NT2/D1 (cell line): Measurements from ENCODE around the gene HLA-DQB2.

Experiments used
- DNase-seq: peaks from one replicate; pipeline ENCODE4 v3.0.0-alpha.2; 2011; ENCODE audit warnings: low read depth, low spot score
- H3K27me3 ChIP-seq: 2 replicates; pipeline ENCODE4 v1.6.0; 2011; ENCODE audit warnings: mild to moderate bottlenecking; ENCODE audit not compliant: insufficient read length, insufficient read depth
- H3K36me3 ChIP-seq: 2 replicates; pipeline ENCODE4 v1.6.1; 2011; ENCODE audit warnings: mild to moderate bottlenecking, low read length, mixed read lengths; ENCODE audit not compliant: insufficient read depth, insufficient read length
- H3K4me1 ChIP-seq: 2 replicates; pipeline ENCODE4 v1.5.1; 2011; ENCODE audit not compliant: insufficient read depth, insufficient read length
- H3K4me3 ChIP-seq: 2 replicates; pipeline ENCODE4 v1.5.1; 2011; ENCODE audit warnings: low read depth; ENCODE audit not compliant: insufficient read length
- H3K9ac ChIP-seq: 2 replicates; pipeline ENCODE4 v1.6.0; 2011; ENCODE audit warnings: low read depth; ENCODE audit not compliant: insufficient read length
- H3K9me3 ChIP-seq: 2 replicates; pipeline ENCODE4 v1.5.1; 2011; ENCODE audit warnings: mild to moderate bottlenecking, low read length; ENCODE audit not compliant: insufficient read depth
- SUZ12 ChIP-seq: IDR thresholded peaks from 2 replicates; pipeline ENCODE4 v1.6.1; 2011; ENCODE audit not compliant: insufficient read length, insufficient read depth; ENCODE audit errors: extremely low read depth
- YY1 ChIP-seq: IDR thresholded peaks from 2 replicates; pipeline ENCODE4 v1.6.1; 2011; ENCODE audit not compliant: insufficient read length, insufficient read depth
- ZNF274 ChIP-seq: IDR thresholded peaks from 2 replicates; pipeline ENCODE4 v1.6.1; 2011; ENCODE audit warnings: mild to moderate bottlenecking, low read depth, low read length

The HLA-DQB2 gene

GRCh38 chr6:32744776-32745175, 18.6 kb downstream of the HLA-DQB2 start:
- no peak for DNase-seq
- TF ChIP-seq ZNF274 (no peak), YY1 (no peak), SUZ12 (no peak)
- no peaks in the 10 kb centered on the region for H3K4me1 ChIP-seq
- H3K9ac ChIP-seq: no peak overlapping the region
- no peaks in the 10 kb centered on the region for H3K9me3 ChIP-seq
- no peak overlapping the region for H3K4me3 ChIP-seq
- no peaks in the 10 kb centered on the region for H3K27me3 ChIP-seq
- no peaks in the 10 kb centered on the region for H3K36me3 ChIP-seq

GRCh38 chr6:32742374-32742773, 21.0 kb downstream of the HLA-DQB2 start:
- Histone ChIP-seq H3K9ac (no peak overlapping the region), H3K36me3 (no peaks in the 10 kb centered on the region), H3K4me1 (no peaks in the 10 kb centered on the region), H3K9me3 (no peaks in the 10 kb centered on the region), H3K27me3 (no peaks in the 10 kb centered on the region), H3K4me3 (no peak overlapping the region)
- TF ChIP-seq ZNF274 (no peak), YY1 (no peak), SUZ12 (no peak)
- no peak for DNase-seq

- Histone ChIP-seq H3K36me3 (no peaks in the 10 kb centered on the region), H3K4me3 (no peak within 1 kb of the TSS), H3K9ac (no peak within 1 kb of the TSS), H3K9me3 (no peaks in the 10 kb centered on the region), H3K4me1 (no peaks in the 10 kb centered on the region), H3K27me3 (no peaks in the 10 kb centered on the region)
- DNase-seq: no peak
- no peak for TF ChIP-seq ZNF274
- TF ChIP-seq SUZ12: no peak
Measured at GRCh38 chr6:32741031-32741960, 22.0 kb downstream of the HLA-DQB2 start, which contains the start of gene HLA-DQA2. Gene HLA-DQA2, plus strand, starts transcription at chr6:32741391. Its CDS starts 53 bp downstream, at chr6:32741444.

GRCh38 chr6:32738126-32738525, 25.2 kb downstream of the HLA-DQB2 start:
- Histone ChIP-seq H3K27me3 (no peaks in the 10 kb centered on the region), H3K36me3 (no peaks in the 10 kb centered on the region), H3K9me3 (no peaks in the 10 kb centered on the region), H3K4me1 (no peaks in the 10 kb centered on the region), H3K9ac (no peak overlapping the region), H3K4me3 (no peak overlapping the region)
- TF ChIP-seq ZNF274 (no peak), SUZ12 (no peak), YY1 (no peak)
- no peak for DNase-seq

- Histone ChIP-seq H3K27me3 (no peaks in the 10 kb centered on the region), H3K36me3 (no peaks in the 10 kb centered on the region)
- TF ChIP-seq ZNF274: no peak
- TF ChIP-seq SUZ12: no peak
- TF ChIP-seq YY1: no peak
Measured at GRCh38 chr6:32718879-32719278, 44.5 kb downstream of the HLA-DQB2 start.

GRCh38 chr6:32716396-32716795, 46.9 kb downstream of the HLA-DQB2 start:
- H3K9me3 ChIP-seq: no peaks in the 10 kb centered on the region
- H3K27me3 ChIP-seq: no peaks in the 10 kb centered on the region
- H3K4me1 ChIP-seq: no peaks in the 10 kb centered on the region
- no peak for DNase-seq
- TF ChIP-seq SUZ12 (no peak), YY1 (no peak), ZNF274 (no peak)
- H3K36me3 ChIP-seq: no peaks in the 10 kb centered on the region
- no peak overlapping the region for H3K4me3 ChIP-seq
- no peak overlapping the region for H3K9ac ChIP-seq

More at GRCh38 chr6:32718879-32719278, 44.5 kb downstream of the HLA-DQB2 start:
- H3K4me1 ChIP-seq: no peaks in the 10 kb centered on the region
- H3K9ac ChIP-seq: no peak overlapping the region
- no peaks in the 10 kb centered on the region for H3K9me3 ChIP-seq
- no peak for DNase-seq
- no peak overlapping the region for H3K4me3 ChIP-seq

- Histone ChIP-seq H3K9me3 (no peaks in the 10 kb centered on the region), H3K9ac (no peak overlapping the region), H3K36me3 (no peaks in the 10 kb centered on the region), H3K4me3 (no peak overlapping the region), H3K4me1 (no peaks in the 10 kb centered on the region), H3K27me3 (no peaks in the 10 kb centered on the region)
- DNase-seq: no peak
- no peak for TF ChIP-seq SUZ12
- TF ChIP-seq ZNF274: no peak
- TF ChIP-seq YY1: no peak
Measured at GRCh38 chr6:32713241-32713640, 50.1 kb downstream of the HLA-DQB2 start.

- Histone ChIP-seq H3K36me3 (no peaks in the 10 kb centered on the region), H3K9ac (no peak overlapping the region), H3K9me3 (no peaks in the 10 kb centered on the region), H3K4me3 (no peak overlapping the region), H3K4me1 (no peaks in the 10 kb centered on the region), H3K27me3 (no peaks in the 10 kb centered on the region)
- TF ChIP-seq YY1: no peak
- TF ChIP-seq SUZ12: no peak
- TF ChIP-seq ZNF274: no peak
- no peak for DNase-seq
Measured at GRCh38 chr6:32709625-32710024, 53.7 kb downstream of the HLA-DQB2 start.
